SKM-1 (cell line): ENCODE results near the gene HNF1A.

Experiments
- DNase-seq: peaks from one replicate; lab custom pipeline; 2025; ENCODE audit not compliant: unreplicated experiment; lab: John Stamatoyannopoulos, UW

HNF1A gene

DNA sequence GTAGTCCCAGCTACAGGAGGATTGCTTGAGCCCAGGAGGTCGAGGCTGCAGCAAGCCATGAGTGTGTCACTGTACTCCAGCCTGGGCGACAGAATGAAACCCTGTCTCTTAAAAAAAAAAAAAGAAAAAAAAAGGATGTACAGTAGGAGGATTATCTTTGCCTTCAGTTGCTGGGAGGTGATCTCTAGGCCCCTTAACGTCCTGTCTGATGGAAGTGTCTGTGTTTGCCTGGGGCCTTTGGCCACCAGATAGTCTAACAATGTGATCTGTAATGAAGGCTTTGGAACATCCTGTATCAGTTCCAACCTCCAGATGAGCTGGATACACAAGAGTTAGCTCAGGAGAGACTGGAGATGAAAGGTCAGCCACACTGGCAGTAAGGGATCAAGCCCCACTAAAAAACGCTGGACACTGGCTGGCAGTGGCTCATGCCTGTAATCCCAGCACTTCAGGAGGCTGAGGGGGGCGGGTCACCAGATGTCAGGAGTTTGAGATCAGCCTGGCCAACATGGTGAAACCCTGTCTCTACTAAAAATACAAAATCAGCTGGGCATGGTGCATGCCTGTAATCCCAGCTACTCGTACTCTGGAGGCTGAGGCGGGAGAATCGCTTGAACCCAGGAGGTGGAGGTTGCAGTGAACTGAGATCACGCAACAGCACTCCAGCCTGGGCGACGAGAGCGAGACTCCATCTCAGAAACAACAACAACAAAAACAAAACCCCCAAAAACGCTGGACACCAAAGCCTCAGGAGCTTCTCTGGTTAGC, 19.0 kb upstream of the HNF1A start:
- no peak for DNase-seq

DNA sequence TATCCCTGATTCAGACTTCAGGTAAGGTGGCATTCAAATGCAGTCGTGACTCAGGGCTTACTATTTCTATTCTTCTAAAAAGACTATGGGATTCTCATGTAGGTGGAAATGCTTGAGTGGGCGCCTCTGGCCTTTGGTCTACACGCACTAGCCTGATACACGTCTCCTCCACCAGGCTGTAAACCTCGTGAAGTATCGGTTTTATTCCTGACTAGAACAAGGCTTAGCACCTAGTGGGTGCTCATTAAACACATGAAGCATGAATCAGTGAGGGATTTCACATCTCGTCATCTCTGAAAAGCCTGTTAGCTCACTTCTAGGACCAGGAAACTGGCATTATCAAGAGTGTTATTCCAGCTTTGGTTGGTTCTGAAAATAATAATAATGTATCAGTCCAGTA, 17.7 kb upstream of the HNF1A start:
- no peak for DNase-seq

DNA sequence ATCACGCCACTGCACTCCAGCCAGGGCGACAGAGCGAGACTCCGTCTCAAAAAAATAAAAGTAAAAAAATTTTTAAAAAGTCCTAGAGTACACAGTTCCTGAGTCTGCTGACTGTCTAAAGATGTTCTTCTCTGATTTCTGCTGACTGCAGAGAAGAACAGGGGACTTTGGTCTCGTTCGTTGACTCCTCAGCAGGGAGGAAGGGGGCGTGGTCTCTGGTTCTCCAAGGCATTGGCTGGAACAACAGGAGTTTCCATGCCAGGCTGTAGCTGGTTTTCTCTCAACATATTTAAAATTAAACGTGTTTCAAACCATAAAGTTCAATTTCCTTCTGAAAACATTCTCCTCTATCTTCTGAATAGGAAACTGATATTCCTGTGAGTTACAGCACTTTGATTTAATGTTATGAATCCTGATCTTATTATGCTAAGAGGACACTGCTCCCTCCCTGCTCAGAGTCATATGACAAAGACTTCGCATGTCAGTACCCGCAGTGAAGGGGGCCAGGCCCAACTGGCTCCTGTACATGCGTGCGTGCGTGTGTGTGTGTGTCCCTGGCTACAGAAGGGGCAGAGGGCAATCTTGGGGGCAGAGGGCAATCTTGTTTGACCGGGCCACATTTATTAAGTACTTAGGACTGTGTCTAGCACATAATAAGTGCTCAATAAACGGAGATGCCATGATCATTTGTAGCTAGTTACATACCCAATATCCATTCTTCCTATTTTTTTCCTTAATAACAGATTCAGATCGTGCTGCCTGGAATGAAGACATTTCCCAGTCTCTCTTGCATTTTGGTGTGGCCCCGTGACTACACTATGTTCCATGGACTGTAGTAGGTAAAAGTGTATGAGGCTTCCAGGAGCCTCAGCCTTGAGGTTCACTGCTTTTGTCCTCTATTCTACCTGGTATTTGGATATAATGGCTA, 16.5 kb upstream of the HNF1A start:
- no peak for DNase-seq

DNA sequence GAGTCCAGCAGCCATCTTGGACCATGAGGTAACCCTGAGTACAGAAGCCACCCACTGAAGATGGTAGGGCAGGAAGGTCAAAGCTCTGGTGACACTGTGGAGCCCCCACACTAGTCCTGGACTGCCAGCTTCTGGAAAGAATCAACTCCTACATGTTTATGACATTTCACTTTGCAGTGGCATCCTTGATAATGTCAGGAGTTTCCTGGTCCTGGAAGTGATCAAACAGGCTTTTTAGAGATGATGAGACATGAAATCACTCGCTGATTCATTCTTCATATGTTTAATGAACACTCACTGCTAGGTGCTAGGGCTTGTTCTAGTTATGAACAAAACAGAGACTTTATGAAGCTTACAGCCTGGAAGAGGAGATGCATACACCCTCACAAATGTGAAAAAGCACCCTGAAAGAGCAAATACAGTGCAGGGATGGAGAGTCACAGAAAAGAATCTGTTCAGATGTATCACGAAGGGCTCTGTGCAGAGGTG, 15.8 kb upstream of the HNF1A start:
- no peak for DNase-seq

DNA sequence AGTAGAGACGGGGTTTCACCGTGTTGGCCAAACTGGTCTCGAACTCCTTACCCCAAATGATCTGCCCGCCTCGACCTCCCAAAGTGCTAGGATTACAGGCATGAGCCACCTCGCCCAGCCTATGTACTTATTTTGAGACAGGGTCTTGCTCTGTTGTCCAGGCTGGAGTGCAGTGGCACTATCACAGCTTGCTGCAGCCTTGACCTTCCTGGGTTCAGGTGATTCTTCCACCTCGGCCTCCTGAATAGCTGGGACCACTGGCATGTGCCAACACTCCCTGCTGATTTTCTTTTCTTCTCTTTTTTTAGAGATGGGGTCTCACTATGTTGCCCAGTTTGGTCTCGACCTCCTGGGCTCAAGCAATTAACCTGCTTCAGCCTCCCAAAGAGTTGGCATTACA, 14.0 kb upstream of the HNF1A start:
- DNase-seq: no peak

DNA sequence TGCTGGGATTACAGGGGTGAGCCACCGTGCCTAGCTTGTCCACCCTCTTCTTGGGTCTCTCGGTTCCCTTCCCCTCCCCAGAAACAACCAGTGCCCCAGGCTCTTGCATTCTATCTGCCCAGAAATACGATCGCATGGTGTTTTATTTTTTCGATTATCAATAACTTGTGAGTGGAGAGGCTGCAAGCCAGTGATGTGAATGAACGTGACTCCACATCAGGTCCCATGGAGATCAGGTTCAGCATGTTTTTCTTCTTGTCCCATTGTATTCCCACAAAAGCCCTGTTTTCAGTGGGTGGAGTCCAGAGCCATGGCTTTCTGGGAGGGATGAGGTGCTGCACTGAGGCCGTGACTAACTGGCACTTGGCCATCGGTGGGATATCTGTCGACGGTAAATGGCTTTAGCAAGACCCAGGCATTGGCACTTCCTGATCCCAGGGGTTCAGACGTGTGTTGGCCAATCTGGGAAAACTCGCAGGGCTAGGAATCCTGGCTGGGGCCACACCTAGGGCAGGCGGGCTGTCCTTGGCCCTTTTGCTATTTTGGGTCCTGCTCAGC, 12.7 kb upstream of the HNF1A start:
- DNase-seq: no peak

DNA sequence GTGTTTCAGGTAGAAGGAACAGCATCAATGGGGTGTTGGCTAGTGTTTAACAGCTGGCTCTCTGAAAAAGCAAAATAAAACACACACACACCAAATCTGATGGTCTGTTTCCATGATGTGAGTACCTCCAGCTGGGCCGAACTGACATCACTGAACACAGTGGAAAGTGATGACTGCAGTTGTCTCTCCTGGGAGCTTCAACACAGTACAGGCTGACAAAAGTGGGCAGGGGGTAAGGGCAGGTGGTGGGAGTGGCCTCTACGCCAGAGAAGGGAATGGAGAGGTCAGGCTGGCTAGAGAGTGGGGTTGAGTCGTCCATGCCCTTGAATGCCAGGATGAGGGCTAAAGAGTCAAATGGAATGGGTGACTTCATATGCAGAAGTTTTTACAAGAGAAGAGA, 8.0 kb upstream of the HNF1A start:
- no peak for DNase-seq

DNA sequence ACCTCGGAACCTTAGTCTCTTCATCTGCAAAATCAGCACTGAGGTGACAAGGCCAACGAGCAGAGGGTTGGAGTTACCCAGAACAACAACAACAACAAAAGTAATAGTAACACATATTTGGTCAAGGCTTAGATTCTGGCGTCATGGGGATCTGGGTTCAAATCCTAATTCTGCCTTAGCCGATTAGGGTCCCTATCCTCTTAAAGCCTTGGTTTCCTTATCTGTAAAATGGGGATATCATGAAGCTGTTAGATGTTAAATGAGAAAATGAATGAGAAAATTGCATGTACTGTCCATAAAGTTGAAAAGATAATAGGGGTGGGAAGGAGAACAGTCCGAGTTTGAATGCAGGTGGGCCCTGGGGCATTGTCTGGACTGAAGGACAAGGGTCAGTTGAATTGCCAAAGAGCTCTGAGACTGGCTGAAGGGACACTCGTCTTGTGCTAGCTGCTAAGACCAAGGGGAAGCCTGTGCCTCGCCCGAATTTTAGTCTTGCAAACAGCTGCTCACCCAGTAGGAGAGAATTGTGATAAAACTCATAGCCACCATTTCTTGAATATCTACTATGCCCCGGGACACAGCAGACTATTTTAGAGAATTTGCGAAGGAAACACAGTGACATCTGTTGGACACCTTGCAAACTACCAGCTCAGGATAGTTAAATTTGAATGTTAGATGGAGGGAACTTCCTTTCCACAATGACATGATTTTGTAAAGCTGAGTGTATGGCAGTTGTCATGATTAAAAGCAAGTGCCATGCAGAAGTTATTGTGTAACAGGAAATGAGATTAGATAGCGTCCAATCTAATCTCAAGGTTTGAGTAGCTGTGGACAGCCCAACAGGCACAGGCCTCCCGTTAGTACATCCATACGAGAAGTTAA, 6.8 kb upstream of the HNF1A start:
- DNase-seq: peak; percentile 41

DNA sequence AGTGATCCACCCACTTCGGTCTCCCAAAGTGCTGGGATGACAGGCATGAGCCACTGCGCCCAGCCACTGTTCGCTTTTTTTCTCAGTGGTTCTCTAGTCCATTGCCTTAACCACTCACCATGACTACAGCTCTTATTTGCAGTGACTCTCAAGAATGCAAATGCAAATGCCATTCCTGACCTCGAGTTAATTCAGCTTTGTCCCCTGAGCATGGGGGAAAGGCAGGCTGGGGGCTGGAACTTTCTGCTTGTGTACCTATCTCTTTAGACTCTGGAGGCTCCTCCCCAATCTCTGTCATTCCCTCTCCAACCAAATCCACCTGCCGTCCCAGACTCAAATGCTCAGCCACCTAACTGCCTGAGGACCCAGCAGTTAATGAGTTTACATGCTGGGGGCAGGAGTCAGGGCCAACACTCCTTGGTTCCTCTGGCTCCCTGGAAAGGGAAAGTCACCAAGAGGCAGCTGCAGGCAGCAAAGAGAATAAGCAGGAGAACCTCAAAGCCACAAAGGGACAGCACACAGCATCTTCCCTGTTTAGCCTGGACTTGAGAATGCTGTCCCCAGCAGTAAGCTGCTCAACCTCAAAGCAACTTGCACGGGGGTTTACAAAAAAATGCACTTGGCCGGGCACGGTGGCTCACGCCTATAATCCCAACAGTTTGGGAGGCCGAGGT, 5.3 kb upstream of the HNF1A start:
- no peak for DNase-seq

DNA sequence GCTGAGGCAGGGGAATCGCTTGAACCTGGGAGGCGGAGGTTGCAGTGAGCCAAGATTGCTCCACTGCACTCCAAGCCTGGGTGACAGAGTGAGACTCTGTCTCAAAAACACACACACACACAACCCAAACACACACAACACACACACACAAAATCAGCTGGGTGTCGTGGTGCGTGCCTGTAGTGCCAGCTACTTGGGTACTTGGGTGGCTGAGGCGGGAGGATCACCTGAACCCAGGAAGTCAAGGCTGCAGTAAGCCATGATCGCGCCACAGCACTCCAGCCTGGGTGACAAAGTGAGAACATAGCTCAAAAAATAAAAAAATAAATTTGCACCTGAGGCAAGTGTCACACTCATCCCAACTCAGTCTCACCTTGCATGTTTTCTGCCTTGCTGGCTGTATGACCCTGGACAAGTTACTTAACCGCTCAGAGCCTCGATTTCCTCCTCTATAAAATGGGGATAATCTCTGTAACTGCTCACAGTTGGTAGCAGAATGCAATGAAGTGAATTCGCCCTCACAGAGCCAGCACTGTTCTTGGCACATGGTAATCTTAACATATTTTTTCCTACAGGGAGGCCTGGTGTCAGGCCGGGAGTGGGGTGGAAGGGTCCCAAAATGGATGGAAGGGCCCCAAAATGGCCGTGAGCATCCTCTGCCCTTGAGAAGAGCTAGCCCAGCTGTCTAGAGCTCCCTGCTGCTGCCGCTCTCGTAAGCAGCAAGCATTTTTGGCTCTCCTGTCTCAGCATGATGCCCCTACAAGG, 630 bp upstream of the HNF1A start:
- DNase-seq: no peak

DNA sequence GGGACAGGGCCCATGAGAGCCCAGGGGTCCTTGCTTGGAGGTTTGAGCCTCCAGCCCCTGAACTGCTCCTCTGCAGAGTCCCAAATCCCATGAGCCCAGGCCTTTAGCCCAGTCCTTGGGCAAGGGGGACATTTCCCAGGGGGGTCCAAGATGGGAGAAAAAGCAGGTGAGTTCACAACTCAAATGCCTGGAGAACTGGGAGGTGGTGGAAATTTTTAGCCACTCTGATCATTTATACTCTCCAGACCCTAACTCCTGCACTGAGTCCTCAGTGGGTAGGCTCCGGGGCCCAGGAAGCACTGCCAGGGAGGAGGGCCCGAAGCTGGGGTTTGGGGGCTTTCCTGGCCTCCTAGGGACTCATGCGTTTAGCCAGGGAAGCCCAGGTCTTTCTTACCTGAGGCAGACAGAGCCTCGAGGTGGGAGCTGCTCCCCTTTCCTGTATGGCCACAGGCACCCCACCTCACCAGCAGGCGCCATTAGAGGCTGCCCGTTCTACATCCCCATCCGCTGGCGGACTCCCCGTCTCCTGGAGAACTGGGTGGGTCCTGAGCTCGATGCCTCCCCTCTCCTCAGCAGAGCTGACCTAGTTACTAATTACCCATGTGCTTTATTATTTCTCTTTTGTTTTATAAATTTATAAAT, 998 bp downstream of the HNF1A start:
- no peak for DNase-seq

DNA sequence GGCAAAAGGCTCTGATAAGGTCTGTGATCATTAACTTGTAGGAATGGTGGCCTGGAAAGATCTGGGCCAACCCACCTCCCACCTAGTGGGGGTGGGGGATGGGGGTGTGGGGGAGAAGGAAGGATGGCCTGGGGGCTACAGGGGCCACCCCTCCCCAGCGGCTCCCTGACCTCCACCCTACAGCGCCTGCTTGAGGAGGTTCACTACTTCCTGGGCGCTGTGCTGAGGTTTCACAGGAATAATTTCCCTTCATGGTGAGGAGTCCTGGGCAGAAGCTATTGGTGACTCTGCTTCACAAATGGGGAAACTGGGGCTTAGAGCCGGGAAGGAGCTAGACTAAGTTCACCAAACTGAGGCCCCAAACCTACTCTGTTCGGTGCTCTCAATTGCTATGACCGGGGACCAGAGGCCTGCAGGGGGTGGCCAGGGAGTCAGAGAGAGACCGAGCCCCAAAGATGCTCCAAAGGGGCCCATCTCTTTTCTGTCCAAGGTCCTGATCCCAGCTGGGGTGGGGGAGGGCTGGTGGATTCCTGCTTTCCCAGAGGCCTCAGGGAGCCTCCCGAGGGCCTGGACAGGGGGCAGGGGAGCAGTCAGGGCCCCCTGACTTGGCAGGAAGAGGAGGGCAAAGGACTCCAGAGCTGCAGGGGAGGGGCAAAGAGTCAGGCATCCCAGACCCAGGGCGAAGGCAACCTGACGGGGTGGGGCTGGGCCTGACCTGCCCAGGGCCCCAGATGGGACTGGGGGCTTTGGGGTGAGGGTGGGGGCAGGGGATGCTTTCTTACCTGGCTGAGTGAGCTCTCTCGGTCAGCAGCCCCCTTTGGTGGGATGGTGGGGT, 1.7 kb downstream of the HNF1A start:
- DNase-seq: no peak

DNA sequence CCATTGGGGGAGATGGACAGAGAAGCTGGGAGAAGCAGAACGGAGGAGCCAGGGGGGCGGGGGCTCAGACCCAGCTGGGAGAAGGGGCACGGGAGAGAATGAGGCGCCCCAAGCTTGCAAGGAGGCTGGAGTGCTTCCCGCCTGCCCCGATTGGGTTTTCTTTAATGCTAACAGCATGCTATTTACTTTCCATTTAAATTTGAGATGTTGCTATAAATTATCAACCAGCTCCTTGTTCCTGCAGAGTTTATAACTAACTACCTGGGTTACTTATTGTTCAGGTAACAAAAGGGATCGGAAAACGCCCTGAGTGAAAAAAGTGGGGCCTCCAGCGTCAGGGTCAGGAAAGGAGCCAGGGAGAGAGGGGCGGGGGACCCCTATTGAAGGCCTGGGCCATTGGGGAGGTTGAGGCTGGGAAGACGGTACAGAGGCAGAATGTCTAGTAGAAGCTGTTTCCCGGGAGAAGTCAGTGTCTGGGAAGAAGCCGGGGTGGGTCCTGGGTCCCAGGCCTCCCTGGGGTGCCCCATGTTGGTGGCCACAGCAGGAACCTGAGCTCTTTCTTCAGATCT, 2.5 kb downstream of the HNF1A start:
- no peak for DNase-seq

DNA sequence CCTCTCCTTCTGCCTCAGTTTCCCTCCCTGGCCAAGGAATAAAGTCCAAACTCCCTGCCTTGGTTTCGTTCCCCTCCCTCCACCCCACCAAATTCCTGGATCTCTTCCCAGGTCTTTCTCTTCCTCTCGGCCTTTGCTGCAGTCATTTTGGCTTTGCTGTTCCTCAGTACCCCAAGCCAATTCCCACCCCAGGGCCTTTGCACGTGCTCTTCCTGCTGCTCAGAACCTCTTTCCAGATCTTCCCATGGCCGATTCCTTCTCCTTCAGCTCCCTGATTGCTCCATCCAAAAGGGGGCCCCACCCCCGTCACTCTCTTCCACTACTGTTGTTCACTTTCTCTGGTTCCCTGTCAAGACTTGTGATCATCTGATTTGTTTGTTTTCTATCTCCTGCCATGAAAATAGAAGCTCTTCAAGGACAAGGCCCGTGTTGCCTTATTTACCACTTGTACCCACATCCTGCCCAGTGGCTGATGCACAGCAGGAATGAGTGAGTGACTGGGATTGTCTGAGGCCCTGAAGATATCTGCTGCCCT, 3.1 kb downstream of the HNF1A start:
- DNase-seq: no peak

DNA sequence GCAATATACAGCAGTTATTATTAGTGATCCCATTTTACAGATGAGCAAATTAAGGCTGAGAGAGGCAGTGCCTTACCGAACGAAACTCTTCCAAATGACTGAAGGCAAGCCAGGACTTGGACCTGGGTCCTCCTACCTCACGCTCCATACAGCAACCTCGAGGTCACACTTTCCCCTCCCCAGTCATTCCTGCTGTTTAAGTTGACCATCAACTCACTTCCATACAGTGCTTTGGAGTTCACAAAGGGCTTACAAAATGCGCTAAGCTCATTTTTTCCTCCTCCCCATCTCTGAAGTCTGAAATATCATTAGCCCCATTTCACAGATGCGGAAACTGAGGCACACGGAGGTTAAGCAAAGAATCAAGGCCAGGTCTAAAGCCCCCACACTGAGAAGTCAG, 4.3 kb downstream of the HNF1A start:
- no peak for DNase-seq

DNA sequence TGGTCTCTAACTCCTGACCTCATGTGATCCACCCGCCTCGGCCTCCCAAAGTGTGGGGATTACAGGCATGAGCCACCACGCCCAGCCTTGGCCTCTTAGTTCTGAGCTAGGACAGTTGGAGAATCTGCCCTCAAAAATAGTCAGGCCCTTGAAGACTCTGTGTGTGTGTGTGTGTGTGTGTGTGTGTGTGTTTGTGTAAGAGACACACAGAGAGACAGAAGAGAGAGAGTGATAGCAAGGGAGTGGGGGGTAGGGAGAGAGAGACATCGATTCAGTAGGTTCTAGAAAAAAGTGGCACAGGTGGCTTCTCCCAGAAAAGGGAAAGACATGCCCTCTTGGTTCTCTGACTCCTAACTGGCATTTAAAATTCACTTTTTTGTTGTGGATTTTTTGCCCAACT, 5.4 kb downstream of the HNF1A start:
- DNase-seq: no peak

DNA sequence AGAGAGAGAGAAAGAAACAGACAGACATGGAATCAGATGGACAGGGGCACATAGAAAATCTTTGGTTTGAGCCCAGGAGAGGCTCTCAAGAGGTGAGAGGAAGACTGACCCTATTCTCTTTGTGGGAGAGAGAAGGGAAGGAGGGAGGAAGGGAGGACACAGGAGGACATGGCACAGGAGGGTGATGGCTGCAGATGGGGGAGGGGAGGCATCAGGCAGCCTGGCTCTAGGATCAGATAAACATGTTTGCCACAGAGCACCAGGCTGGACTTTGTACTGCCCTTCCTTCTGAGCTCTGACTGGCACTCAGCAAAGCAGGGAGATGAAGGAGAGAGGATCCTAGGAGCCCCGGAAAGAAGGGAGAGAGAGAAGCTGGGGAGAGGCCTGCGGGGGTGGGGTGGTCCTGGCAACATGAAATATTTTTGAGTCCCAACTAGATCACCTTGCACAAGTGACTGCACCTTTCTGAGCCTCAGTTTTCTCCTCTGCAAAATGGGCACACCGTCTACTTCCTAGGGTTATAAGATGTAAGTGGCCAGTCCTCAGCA, 6.1 kb downstream of the HNF1A start:
- DNase-seq: no peak
